SU-DHL-6 (cell line): Measurements from ENCODE around the gene ZC3H18.

Experiments used
- EZH2phosphoT487 ChIP-seq: fragments of 200-600 bp; sonication (generic), shearing (Covaris generic); conservative IDR thresholded peaks from 2 replicates; pipeline ENCODE4 v1.6.1; 2018; ENCODE audit warnings: mild to moderate bottlenecking, antibody characterized with exemption, low read length, moderate library complexity, mixed read lengths
- TF ChIP-seq, protein P1 (sequence below): fragments of 200-600 bp; sonication (generic); IDR thresholded peaks from one replicate; pipeline ENCODE4 v1.5.1; 2017; ENCODE audit warnings: antibody characterized with exemption, mild to moderate bottlenecking, low read length, moderate library complexity; ENCODE audit not compliant: insufficient read depth, poor library complexity, severe bottlenecking

DNA sequence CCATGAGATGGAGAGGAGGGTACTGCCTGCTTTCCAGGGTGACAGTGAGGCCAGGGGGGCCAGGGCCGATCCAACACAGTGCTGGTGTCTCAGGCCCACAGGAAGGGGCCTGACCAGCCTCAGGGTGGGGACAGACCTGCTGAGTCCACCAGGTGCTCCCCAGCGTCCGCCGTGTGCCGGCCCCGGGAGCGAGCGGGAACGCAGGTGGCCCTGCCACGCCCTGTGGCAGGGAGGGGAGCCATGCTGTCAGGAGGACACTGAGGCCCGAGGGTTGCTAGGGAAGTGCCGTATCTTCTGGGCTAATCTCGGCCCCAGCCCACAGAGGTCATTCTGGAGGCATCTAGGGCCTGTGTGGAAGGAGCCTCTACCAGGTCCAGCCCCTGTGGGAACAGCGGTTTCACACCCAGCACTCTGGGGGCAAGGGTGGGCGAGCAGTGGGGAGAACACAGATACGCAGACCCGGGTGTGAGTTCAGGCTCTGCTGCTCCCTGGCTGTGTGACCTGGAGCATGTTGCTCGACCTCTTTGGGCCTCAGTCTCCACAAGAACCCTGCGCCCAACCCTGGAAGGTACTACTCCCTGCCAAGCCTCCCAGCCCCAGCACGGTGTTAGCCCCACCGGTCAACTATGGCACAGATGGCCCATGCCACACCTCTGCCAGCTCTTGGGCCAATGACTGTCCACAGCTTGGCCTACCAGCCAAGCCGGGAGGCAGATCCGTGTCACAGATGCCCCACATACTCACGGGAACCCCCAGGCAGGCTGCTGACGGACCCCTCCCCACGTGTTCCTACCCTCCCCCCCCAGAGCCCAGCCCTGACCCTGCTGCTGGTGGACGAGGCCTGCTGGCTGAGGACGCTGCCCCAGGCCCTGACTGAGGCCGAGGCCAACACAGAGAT, 43.9 kb upstream of the ZC3H18 start:
- TF ChIP-seq, protein P1, sequence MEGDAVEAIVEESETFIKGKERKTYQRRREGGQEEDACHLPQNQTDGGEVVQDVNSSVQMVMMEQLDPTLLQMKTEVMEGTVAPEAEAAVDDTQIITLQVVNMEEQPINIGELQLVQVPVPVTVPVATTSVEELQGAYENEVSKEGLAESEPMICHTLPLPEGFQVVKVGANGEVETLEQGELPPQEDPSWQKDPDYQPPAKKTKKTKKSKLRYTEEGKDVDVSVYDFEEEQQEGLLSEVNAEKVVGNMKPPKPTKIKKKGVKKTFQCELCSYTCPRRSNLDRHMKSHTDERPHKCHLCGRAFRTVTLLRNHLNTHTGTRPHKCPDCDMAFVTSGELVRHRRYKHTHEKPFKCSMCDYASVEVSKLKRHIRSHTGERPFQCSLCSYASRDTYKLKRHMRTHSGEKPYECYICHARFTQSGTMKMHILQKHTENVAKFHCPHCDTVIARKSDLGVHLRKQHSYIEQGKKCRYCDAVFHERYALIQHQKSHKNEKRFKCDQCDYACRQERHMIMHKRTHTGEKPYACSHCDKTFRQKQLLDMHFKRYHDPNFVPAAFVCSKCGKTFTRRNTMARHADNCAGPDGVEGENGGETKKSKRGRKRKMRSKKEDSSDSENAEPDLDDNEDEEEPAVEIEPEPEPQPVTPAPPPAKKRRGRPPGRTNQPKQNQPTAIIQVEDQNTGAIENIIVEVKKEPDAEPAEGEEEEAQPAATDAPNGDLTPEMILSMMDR, result no peak
- no peak for TF ChIP-seq EZH2phosphoT487
